Uterus (tissue), 2 donors: ENCODE data around the gene ATXN2.

Experiments used
- CTCF ChIP-seq, 4 experiments: fragments of 200-600 bp in 2 of 4; fragments of 450-650 bp in 2 of 4; sonication (generic) in 2 of 4; IDR thresholded peaks; one replicate each; pipeline ENCODE4 v1.5.1; 2016 to 2019; ENCODE audit warnings: antibody characterized with exemption in 4 of 4, mild to moderate bottlenecking in 2 of 4, moderate library complexity in 1 of 4
- POLR2A ChIP-seq, 2 donors: fragments of 450-650 bp; IDR thresholded peaks; one replicate each; pipeline ENCODE4 v1.6.1; 2016; ENCODE audit warnings: antibody characterized with exemption in 2 of 2, mild to moderate bottlenecking in 1 of 2, moderate library complexity in 1 of 2

DNA sequence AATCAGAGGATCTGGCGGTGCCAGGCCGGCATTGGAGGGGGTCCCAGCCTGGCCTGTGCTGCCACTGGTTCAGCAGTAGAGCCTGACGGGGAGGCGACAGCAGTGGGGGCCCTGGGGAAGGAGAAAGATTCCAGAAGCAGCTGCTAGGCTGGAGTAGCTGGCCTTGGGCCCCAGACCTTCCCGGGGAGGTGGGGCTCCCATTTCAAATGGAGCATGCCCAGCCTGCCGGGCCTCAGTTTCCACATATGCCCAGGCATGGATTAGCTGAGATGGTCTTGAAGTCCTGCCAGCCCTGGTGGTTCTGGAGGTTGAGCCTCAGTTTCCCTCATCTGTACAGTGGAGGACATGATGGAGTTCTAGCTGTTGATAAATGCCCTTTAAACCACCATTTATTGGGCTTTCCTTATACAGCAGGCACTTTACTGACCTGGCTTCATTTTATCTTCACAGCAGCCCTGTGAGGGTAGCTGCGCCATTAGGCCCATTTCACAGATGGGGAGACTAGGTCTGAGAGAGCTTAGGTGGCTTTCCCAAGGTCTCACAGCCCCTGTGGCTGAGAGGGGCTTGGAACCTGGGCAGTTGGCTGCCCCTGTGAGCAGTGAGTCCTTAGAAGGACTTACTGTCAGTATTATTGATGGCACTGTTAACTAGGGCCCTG, 171.6 kb downstream of the ATXN2 start:
- TF ChIP-seq CTCF (IDR thresholded peaks at IDR 0.05) (no peak), POLR2A (IDR thresholded peaks at IDR 0.05) (no peak)
